GM12865 (cell line): ENCODE data around the gene TMEM248.
"Not testable (repeated sequence)": the region's sequence is repeated elsewhere in the genome, so short reads cannot be mapped to it uniquely, and the experiment has no call there.

Experiments
- DNase-seq: peaks from one replicate; pipeline ENCODE4 v3.0.0; 2010; ENCODE audit warnings: low read depth
- H3K4me3 ChIP-seq: 2 replicates; pipeline ENCODE4 v1.5.1; 2011; ENCODE audit warnings: mild to moderate bottlenecking, low read depth, low read length, control low read depth
- TF ChIP-seq, protein P1 (sequence below): IDR thresholded peaks from 2 replicates; pipeline ENCODE4 v1.5.1; 2011; ENCODE audit warnings: low read length, control low read depth, low read depth, inconsistent platforms; ENCODE audit not compliant: insufficient read depth; ENCODE audit errors: missing control alignments

The TMEM248 gene

DNA sequence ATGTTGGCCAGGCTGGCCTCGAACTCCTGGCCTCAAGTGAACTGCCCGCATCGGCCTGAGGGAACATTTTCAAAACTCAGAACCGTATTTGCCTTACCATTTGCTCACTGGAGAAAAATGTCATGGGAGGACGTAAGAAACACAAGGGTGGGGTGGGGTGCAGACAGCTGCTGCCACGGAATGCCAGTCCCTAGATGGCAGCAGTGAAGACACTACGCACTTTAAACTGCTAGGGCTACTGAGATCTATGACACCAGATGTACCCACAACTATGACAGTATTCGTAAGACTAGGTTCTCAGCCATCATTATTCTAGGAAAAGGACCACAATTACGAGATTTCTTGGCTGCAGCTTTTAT is 73.6 kb downstream of the TMEM248 start:
- DNase-seq, result peak; percentile 66
- TF ChIP-seq, protein P1, sequence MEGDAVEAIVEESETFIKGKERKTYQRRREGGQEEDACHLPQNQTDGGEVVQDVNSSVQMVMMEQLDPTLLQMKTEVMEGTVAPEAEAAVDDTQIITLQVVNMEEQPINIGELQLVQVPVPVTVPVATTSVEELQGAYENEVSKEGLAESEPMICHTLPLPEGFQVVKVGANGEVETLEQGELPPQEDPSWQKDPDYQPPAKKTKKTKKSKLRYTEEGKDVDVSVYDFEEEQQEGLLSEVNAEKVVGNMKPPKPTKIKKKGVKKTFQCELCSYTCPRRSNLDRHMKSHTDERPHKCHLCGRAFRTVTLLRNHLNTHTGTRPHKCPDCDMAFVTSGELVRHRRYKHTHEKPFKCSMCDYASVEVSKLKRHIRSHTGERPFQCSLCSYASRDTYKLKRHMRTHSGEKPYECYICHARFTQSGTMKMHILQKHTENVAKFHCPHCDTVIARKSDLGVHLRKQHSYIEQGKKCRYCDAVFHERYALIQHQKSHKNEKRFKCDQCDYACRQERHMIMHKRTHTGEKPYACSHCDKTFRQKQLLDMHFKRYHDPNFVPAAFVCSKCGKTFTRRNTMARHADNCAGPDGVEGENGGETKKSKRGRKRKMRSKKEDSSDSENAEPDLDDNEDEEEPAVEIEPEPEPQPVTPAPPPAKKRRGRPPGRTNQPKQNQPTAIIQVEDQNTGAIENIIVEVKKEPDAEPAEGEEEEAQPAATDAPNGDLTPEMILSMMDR, result peak; percentile 25
- peak overlapping the region; percentile 79 for H3K4me3 ChIP-seq

DNA sequence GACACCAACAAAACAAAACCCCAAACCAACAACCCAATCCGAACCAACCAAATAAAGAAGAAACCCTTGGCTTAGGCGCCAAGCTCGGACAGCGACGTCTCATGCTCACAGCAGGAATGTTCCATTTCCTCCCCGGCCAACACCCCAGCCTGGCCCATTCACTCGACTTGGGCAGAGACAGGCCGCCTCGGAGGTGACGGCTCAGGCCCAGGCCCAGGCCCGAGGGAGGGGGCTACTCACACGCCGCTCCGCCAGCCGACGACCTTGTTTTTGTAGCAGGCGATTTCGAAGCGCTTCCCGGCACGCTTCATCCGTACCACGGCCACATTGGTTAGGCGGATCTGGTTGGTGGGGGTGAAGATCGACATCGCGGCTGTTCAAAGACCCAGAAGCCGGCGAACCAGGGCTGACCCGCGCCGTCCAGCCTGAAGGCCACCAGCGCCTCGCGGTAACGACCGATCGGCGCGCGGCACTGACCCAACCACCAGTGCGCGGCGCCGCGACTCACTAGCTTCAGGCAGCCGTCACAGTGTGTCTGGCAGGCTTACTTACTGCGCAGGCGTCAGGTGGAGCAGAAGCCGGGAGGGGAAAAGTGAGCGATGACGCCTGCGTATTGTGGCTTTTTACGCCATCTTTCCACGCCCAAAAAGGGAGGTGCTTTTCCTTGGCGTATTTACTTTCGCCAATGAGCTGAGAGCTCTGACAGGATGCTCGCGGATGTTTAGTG is 74.2 kb downstream of the TMEM248 start, which contains the start of gene SBDS:
Gene SBDS (minus strand): TSS at position 537 of the 727 bp plus-strand sequence. CDS start 169 bp downstream, at position 368.
- H3K4me3 ChIP-seq, result peak within 1 kb of the TSS; percentile 79
- peak; percentile 98 for DNase-seq

DNA sequence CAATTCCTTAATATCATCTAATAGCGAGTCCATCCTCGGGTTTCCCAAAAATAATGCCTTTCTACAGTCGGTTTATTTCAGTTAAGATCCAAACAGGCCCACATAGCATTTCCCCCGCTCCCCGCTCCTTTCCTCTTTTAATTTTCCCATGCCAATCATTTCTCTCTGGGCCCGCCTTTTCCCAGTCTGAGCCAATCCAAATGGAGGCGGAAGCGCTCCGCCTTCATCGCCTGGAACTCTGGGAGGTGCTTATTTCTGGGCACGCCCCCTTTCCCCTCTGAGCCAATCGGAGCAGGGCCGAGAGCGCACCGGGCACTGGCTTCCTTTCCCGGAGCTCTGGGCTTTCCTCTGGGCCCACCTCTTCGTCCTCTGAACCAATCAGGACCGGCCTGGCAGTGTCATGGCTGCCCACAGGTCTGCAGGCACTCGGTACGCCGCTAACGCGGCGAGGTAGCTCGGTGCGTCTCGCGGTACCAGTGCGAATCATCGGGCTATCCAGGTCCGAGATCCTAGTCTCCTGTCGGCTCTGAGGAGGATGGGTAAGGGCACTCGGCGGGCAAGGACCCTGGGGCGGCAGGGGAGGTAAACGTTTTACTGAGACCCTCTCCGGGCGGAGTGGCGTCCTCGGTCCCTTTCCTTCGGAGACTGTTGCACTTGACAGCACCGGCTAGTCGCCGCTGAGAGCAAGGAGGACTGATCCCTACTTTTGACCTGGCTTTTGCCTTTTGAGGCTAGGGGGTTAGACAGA is 75.6 kb downstream of the TMEM248 start, which contains the start of gene TYW1:
Gene TYW1 (plus strand): TSS at position 390 of the 748 bp plus-strand sequence. CDS start 146 bp downstream, at position 536.
- peak; percentile 98 for DNase-seq
- peak within 1 kb of the TSS; percentile 97 for H3K4me3 ChIP-seq

DNA sequence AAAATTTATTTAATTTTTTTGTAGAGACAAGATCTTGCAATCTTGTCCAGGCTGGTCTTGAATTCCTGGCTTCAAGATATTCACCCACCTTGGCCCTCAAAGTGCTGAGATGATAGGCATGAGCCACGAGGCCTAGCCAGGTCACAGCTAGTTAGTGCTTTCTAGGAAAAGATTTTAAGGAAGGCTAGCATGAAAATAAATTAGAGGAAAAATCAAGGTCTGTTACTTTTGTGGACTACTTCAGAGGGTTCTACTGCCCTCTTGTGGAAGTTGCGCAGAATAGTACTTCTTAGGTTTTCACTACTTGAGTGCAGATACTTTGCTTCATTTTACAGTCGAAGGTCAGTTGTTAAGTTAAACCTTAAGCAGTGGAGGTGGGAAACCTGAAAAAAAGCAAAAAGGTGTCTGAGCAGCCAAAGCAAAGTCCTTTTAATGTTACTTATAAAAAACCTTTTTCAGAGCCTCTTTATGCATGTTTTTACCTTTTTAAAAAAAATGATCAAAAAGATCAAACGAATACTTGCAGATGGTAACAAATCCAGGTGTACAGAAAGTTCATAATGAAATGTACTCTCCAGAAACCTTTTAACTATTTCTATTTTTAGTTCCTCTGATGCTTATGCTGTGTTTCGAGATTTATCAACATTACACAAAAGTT is 79.7 kb downstream of the TMEM248 start:
- DNase-seq, H3K4me3 ChIP-seq: not testable (repeated sequence)
- TF ChIP-seq, protein P1, result peak; percentile 11

DNA sequence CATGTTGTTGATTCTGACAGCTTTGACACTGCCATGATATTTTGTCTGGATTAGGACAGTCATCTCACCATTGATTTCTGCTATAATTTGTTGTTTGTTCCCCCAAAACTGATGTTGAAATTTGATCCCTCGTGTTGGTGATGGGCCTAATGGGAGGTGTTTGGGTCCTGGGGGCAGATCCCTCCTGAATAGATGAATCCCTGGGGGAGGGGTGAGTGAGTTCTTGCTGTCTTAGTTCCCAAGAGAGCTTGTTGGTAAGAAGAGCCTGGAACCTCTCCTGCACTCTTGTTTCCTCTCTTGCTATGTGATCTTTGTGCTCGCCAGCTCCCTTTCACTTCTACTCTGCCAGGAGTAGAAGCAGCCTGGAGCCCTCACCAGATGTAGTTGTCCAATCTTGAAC is 83.1 kb downstream of the TMEM248 start:
- DNase-seq, H3K4me3 ChIP-seq: not testable (repeated sequence)

DNA sequence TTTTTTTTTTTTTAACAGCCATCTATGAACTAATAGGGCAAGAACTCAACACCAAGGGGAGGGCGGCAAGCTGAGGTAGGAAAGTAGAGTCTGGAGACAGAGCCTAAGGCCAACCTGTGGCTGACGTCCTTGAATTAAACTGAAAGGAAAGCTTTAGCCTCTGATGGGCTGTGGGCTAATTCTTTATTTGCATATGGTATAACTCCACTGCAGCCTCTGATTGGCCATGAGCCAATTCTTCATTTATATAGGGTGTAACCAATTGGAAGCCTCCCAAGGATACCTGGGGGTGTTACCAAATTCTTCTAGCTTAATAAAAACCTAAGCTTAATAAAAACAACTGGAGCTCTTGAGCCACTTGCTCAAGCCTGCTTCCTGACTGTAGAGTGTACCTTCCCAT is 85.9 kb downstream of the TMEM248 start:
- no peak for DNase-seq
- H3K4me3 ChIP-seq, result no peak overlapping the region
- TF ChIP-seq, protein P1, result no peak
